Breast epithelium (tissue), 3 donors: ENCODE results near the gene RNF150.

Experiments used
- CTCF ChIP-seq, 3 donors: fragments of 450-650 bp; IDR thresholded peaks; one replicate each; pipeline ENCODE4 v1.5.1; 2016 to 2017; ENCODE audit warnings: antibody characterized with exemption in 3 of 3, mild to moderate bottlenecking in 3 of 3, moderate library complexity in 3 of 3
- POLR2A ChIP-seq: fragments of 450-650 bp; IDR thresholded peaks from one replicate; pipeline ENCODE4 v1.6.1; 2016; ENCODE audit warnings: antibody characterized with exemption, mild to moderate bottlenecking, moderate library complexity
- POLR2AphosphoS5 ChIP-seq, 3 donors: sonication (generic); formaldehyde crosslinking; IDR thresholded peaks; one replicate each; pipeline ENCODE4 v1.6.1; 2017; ENCODE audit warnings: antibody characterized with exemption in 3 of 3

GRCh38 chr4:141120036-141120593 is 13.2 kb downstream of the RNF150 start:
- TF ChIP-seq CTCF (IDR thresholded peaks at IDR 0.05) (no peak), POLR2AphosphoS5 (IDR thresholded peaks at IDR 0.05) (no peak), POLR2A (no peak)
